GM19025 (cell line): Measurements from ENCODE around the gene OR2T1.
"Not testable (repeated sequence)": the region's sequence is repeated elsewhere in the genome, so short reads cannot be mapped to it uniquely, and the experiment has no call there.

Source experiments
- ATAC-seq: cut with Tn5 transposase; IDR thresholded peaks from one replicate; pipeline ENCODE4 v1.9.1; 2021; ENCODE audit warnings: mild to moderate bottlenecking, low read depth, moderate library complexity; ENCODE audit not compliant: unreplicated experiment

OR2T1 gene

DNA sequence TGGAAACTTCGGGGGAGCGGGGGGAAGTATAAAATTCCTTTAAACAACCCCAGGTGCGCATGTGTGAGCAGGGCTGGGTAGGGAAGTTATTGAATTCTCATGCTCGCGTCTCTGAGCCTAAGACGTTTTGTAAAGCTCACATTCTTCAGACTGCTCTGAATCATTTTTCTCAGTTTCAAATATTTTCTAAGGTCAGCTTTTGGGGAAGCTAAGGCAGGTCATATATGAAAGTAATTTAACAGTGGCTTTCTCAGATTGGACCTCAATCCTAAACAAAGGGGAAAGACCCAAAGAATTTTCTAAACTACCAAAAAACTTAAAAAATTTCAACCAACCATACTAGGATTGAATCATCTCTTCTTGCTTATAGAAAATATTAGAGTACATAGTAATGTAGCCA is 32.1 kb downstream of the OR2T1 start:
- not testable (repeated sequence) for ATAC-seq

- ATAC-seq = peak; percentile 42
Measured at GRCh38 chr1:248436303-248436702, 33.5 kb downstream of the OR2T1 start.

DNA sequence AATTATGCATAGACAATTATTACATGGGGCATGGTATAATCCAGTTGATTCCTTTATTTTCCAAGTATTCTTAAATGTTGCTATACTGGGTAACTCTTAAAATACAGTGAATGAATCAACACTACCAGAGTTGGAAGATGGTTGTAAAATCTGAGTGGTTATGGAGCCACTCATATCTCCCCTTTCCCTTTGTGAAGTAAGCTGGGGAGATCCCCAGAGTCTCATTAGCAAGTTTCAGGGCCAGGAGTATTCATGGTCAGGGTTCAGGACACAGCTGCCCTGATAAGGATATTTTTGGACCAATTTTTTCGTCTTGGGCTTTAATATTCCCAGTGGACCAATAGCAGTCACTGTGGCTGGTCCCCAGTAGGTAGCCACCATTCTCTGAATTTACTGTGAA is 35.8 kb downstream of the OR2T1 start:
- ATAC-seq = not testable (repeated sequence)

- not testable (repeated sequence) for ATAC-seq
Measured at GRCh38 chr1:248439283-248439682, 36.4 kb downstream of the OR2T1 start.

DNA sequence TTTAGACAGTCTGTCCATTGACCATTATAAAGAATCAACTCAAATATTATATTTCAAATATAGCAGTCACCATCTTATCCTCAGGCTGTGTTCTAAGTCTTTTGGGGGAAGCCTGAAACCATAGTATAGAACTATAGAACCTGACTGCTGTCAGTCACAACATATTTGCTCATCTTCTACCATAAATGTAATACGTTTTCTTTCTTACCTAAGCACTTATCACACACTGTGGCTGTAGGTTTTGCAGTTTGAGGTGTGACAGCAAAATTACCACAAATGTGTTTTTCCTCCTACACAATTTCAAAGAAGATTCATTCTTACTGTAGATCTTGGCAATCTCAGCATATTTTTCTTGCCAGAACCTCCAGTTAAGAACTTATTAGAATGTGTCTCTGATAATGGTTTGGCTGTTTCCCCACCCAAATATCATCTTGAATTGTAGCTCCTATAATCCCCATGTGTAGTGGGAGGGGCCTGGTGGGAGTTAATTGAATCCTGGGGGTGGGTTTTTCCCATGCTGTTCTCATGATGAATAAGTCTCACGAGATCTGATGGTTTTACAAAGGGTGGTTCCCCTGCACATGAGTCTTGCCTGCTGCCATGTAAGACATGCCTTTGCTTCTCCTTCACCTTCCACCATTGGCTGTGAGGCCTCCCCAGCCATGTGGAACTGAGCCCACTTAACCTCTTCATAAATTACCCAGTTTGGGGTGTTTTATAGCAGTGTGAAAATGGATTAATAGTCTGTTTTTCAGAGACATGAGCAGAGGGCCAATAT is 39.8 kb downstream of the OR2T1 start:
- not testable (repeated sequence) for ATAC-seq

DNA sequence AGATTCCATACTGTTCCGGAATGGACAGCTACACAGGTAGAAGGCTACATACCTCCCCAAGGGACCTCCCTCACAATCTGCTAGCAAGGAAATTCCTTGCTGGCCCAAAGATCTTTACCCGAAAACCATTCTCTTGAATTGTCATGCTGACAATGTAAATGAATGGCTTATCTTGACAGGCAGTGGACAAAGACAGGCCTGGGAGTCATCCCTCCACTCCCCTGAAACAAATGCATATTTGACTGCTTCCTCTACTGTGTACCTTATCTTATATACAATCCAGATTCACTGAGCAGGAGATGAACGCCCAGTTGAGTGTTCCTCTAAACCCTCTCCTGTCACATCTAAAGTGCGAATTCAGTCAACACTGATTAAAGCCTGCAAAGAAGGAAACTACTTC is 41.8 kb downstream of the OR2T1 start:
- ATAC-seq = not testable (repeated sequence)

- ATAC-seq = not testable (repeated sequence)
Measured at GRCh38 chr1:248445399-248445798, 42.6 kb downstream of the OR2T1 start, which contains the start of gene OR2T2. TSS of gene OR2T2 (plus strand) at chr1:248445637. CDS start at chr1:248452798, 7,161 bp downstream.

- ATAC-seq = peak; percentile 63
Measured at GRCh38 chr1:248448409-248449074, 45.7 kb downstream of the OR2T1 start.

- not testable (repeated sequence) for ATAC-seq
Measured at GRCh38 chr1:248449821-248450465, 47.1 kb downstream of the OR2T1 start.

GRCh38 chr1:248450466-248451145 is 47.8 kb downstream of the OR2T1 start:
- peak; percentile 47 for ATAC-seq

GRCh38 chr1:248453619-248454018 is 50.8 kb downstream of the OR2T1 start:
- not testable (repeated sequence) for ATAC-seq

DNA sequence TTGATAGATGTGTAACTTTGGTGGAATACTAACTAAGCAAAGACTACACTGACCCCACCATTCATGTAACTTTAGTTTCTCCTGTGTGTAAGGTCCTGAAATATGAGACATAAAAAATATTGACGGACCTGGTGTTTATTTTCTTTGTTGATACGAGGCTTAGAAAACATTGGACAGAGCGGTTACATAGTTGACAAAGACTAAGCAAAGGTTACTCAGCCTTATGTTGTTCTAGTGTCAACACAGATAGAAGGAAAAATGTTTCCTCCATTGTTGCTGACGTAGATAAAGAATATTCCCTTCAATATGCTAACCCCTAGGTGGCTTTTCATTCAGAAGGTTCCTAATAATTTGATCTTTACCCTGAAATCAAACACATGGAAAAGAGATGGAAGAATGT is 52.2 kb downstream of the OR2T1 start:
- ATAC-seq = not testable (repeated sequence)

GRCh38 chr1:248456635-248457034 is 53.8 kb downstream of the OR2T1 start:
- not testable (repeated sequence) for ATAC-seq
